WTC11 (cell line): ENCODE results near the gene LGR4. TPM values are rescaled to one million over a fixed set of nuclear protein-coding genes. Genes with fewer than 3 reads are reported as not detected.

Experiments used
- ATAC-seq: fragments of 200-7000 bp; cut with Tn5 transposase; 2 replicates; pipeline ENCODE4 v1.10.0; 2021; ENCODE audit warnings: mild to moderate bottlenecking, moderate library complexity
- CTCF ChIA-PET: fragments of 300-600 bp; sonication (Branson Sonifier 250); formaldehyde crosslinking; loops from one replicate; lab custom pipeline; 2021; ENCODE audit warnings: antibody characterized with exemption; lab: Charles Lee
- POLR2A ChIA-PET: fragments of 350-600 bp; sonication (Branson Sonifier 250); formaldehyde crosslinking; loops from one replicate; lab custom pipeline; 2021; ENCODE audit warnings: antibody characterized with exemption; lab: Charles Lee
- DNase-seq: peaks from one replicate; pipeline ENCODE4 v3.0.0; 2021; ENCODE audit warnings: low spot score
- H3K27ac Mint-ChIP-seq: 2 replicates; pipeline ENCODE4 v1.8.0; 2021; ENCODE audit warnings: mixed read lengths
- H3K27me3 Mint-ChIP-seq: 2 replicates; pipeline ENCODE4 v1.8.0; 2021; ENCODE audit warnings: low read depth, mild to moderate bottlenecking, moderate library complexity, mixed read lengths
- H3K36me3 Mint-ChIP-seq: 2 replicates; pipeline ENCODE4 v1.8.0; 2021; ENCODE audit warnings: mixed read lengths
- H3K4me1 Mint-ChIP-seq: 2 replicates; pipeline ENCODE4 v1.8.0; 2022; ENCODE audit warnings: mixed read lengths
- H3K4me3 Mint-ChIP-seq: 2 replicates; pipeline ENCODE4 v1.8.0; 2021; ENCODE audit warnings: mild to moderate bottlenecking, moderate library complexity, mixed read lengths
- H3K9me3 Mint-ChIP-seq: 2 replicates; pipeline ENCODE4 v1.8.0; 2021; ENCODE audit warnings: mixed read lengths
- E2F1 ChIP-seq: sonication (generic); formaldehyde crosslinking; IDR thresholded peaks from 2 replicates; pipeline ENCODE4 v1.8.0; 2022; ENCODE audit warnings: mild to moderate bottlenecking, missing genetic modification reagents
- ESRRA ChIP-seq: sonication (generic); formaldehyde crosslinking; IDR thresholded peaks from 2 replicates; pipeline ENCODE4 v1.8.1; 2022; ENCODE audit warnings: mild to moderate bottlenecking, missing genetic modification reagents, borderline replicate concordance
- MLX ChIP-seq: sonication (generic); formaldehyde crosslinking; IDR thresholded peaks from 2 replicates; pipeline ENCODE4 v1.8.1; 2023; ENCODE audit warnings: mild to moderate bottlenecking, missing genetic modification reagents, moderate library complexity
- NR2C2 ChIP-seq: sonication (generic); formaldehyde crosslinking; IDR thresholded peaks from 2 replicates; pipeline ENCODE4 v1.8.0; 2022; ENCODE audit warnings: mild to moderate bottlenecking, missing genetic modification reagents
- NR3C1 ChIP-seq: sonication (generic); formaldehyde crosslinking; conservative IDR thresholded peaks from 2 replicates; pipeline ENCODE4 v1.8.1; 2023; ENCODE audit warnings: low read depth, mild to moderate bottlenecking, missing genetic modification reagents
- ZBTB21 ChIP-seq: sonication (generic); formaldehyde crosslinking; IDR thresholded peaks from 2 replicates; pipeline ENCODE4 v1.8.1; 2023; ENCODE audit warnings: mild to moderate bottlenecking, missing genetic modification reagents, borderline replicate concordance
- ZNF138 ChIP-seq: sonication (generic); formaldehyde crosslinking; conservative IDR thresholded peaks from 2 replicates; pipeline ENCODE4 v1.8.1; 2022; ENCODE audit warnings: mild to moderate bottlenecking, moderate library complexity, missing genetic modification reagents
- total RNA-seq: library from RNA; stranded (reverse); gene quantifications from 3 replicates; pipeline ENCODE4 v1.2.3, GENCODE V29; 2021
- TF ChIP-seq, protein P1 (sequence below): fragments of 250-450 bp; sonication (Bioruptor Pico); IDR thresholded peaks from 2 replicates; pipeline ENCODE4 v1.9.0; 2021; ENCODE audit warnings: moderate library complexity, mild to moderate bottlenecking, inconsistent platforms, borderline replicate concordance
- TF ChIP-seq, protein P2 (sequence below): sonication (generic); formaldehyde crosslinking; IDR thresholded peaks from 2 replicates; pipeline ENCODE4 v1.8.0; 2022; ENCODE audit warnings: missing genetic modification reagents
- TF ChIP-seq, protein P3 (sequence below): fragments of 250-450 bp; sonication (Bioruptor Pico); IDR thresholded peaks from 2 replicates; pipeline ENCODE4 v1.9.0; 2021; ENCODE audit warnings: mild to moderate bottlenecking

LGR4 gene
- total RNA-seq, 1 experiment from 2014 or later, result 53.8 TPM

DNA sequence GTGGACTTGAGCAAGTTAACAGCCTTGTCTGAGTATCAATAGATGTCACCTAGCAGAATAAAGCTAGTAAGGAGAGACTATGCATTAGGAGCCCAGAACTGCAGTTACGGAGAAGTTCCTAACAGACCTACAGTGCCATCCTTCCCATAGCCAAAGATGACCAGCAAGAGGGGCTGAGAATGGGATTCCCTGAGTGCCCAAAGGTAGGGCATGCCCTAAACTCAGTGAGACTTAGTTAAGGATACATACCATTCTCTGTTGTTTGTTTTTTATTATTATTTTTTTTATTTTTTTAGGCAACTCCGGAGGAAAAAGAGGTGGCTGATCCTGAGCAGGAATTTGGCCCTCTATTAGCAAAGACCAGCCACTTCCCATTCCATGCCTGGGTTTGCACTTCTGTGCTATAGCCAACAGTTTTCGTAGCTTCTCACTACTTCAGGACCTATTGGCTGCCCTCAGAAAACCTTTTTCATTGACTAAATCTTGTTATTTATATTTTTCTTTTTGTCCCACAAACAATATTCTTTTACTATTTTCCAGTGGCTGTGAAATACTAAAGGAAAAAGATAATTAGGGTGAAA is 76.2 kb downstream of the LGR4 start:
- ChIA-PET POLR2A (interaction anchor here (1.4 kb wide), 1 partner anchor 10 kb away, joined by 4 read pairs; no protein-coding TSS in a partner anchor), CTCF (interaction anchor here (0.7 to 1.1 kb wide), 2 partner anchors 100 to 101 kb away, joined by 3 read pairs; no protein-coding TSS in a partner anchor)
- Mint-ChIP-seq H3K4me3 (peak overlapping the region; percentile 3; the same call in 1 of the 2 replicates), H3K9me3 (no peaks in the 10 kb centered on the region), H3K27me3 (peaks cover 4% of the 10 kb centered on the region; the same call in 1 of the 2 replicates), H3K36me3 (no peaks in the 10 kb centered on the region), H3K4me1 (peaks cover 54% of the 10 kb centered on the region), H3K27ac (no peak overlapping the region)
- DNase-seq (no peak), ATAC-seq (no peak; the same call in 1 of the 2 replicates)
- TF ChIP-seq, protein P1, sequence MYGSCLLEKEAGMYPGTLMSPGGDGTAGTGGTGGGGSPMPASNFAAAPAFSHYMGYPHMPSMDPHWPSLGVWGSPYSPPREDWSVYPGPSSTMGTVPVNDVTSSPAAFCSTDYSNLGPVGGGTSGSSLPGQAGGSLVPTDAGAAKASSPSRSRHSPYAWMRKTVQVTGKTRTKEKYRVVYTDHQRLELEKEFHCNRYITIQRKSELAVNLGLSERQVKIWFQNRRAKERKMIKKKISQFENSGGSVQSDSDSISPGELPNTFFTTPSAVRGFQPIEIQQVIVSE (CRISPR knock-in tag), result no peak
- TF ChIP-seq ZBTB21 (CRISPR knock-in tag) (no peak), ZNF138 (CRISPR knock-in tag) (no peak)
- TF ChIP-seq, protein P2, sequence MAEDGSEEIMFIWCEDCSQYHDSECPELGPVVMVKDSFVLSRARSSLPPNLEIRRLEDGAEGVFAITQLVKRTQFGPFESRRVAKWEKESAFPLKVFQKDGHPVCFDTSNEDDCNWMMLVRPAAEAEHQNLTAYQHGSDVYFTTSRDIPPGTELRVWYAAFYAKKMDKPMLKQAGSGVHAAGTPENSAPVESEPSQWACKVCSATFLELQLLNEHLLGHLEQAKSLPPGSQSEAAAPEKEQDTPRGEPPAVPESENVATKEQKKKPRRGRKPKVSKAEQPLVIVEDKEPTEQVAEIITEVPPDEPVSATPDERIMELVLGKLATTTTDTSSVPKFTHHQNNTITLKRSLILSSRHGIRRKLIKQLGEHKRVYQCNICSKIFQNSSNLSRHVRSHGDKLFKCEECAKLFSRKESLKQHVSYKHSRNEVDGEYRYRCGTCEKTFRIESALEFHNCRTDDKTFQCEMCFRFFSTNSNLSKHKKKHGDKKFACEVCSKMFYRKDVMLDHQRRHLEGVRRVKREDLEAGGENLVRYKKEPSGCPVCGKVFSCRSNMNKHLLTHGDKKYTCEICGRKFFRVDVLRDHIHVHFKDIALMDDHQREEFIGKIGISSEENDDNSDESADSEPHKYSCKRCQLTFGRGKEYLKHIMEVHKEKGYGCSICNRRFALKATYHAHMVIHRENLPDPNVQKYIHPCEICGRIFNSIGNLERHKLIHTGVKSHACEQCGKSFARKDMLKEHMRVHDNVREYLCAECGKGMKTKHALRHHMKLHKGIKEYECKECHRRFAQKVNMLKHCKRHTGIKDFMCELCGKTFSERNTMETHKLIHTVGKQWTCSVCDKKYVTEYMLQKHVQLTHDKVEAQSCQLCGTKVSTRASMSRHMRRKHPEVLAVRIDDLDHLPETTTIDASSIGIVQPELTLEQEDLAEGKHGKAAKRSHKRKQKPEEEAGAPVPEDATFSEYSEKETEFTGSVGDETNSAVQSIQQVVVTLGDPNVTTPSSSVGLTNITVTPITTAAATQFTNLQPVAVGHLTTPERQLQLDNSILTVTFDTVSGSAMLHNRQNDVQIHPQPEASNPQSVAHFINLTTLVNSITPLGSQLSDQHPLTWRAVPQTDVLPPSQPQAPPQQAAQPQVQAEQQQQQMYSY (CRISPR knock-in tag), result peak; percentile 53; the same call in 1 of the 2 replicates

GRCh38 chr11:27395556-27396258 is 76.9 kb downstream of the LGR4 start:
- Mint-ChIP-seq H3K9me3 (no peaks in the 10 kb centered on the region), H3K4me1 (peaks cover 60% of the 10 kb centered on the region), H3K27me3 (peaks cover 4% of the 10 kb centered on the region; the same call in 1 of the 2 replicates), H3K4me3 (peak overlapping the region; percentile 3; the same call in 1 of the 2 replicates), H3K36me3 (no peaks in the 10 kb centered on the region), H3K27ac (no peak overlapping the region)
- POLR2A ChIA-PET, result interaction anchor here (0.7 to 1.4 kb wide), 2 partner anchors 11 to 212 kb away, joined by 4 read pairs; no protein-coding TSS in a partner anchor
- TF ChIP-seq ESRRA (CRISPR knock-in tag) (no peak), NR2C2 (CRISPR knock-in tag) (no peak), MLX (no peak), E2F1 (CRISPR knock-in tag) (no peak), NR3C1 (CRISPR knock-in tag) (no peak)
- TF ChIP-seq, protein P3, sequence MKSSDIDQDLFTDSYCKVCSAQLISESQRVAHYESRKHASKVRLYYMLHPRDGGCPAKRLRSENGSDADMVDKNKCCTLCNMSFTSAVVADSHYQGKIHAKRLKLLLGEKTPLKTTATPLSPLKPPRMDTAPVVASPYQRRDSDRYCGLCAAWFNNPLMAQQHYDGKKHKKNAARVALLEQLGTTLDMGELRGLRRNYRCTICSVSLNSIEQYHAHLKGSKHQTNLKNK (CRISPR knock-in tag), result no peak
- TF ChIP-seq, protein P2 (CRISPR knock-in tag), result no peak
- DNase-seq, result no peak
- CTCF ChIA-PET, result interaction anchor here (0.6 to 1.2 kb wide), 5 partner anchors 18 to 102 kb away, joined by 3 to 5 read pairs (median 3); partner anchors contain the start of gene LGR4
- ATAC-seq, result peak; percentile 45
